OCI-LY7 (cell line): ENCODE results near the gene NBPF26.
"Not testable (repeated sequence)": the region's sequence is repeated elsewhere in the genome, so short reads cannot be mapped to it uniquely, and the experiment has no call there.

ENCODE experiments used
- CTCF ChIP-seq: fragments of 200-600 bp; sonication (generic); conservative IDR thresholded peaks from 2 replicates; pipeline ENCODE4 v1.5.1; 2014; ENCODE audit warnings: mild to moderate bottlenecking, antibody characterized with exemption, low read length, moderate library complexity, mixed read lengths
- EZH2phosphoT487 ChIP-seq: fragments of 200-600 bp; sonication (generic); IDR thresholded peaks from 2 replicates; pipeline ENCODE4 v1.6.1; 2018; ENCODE audit warnings: low read depth, borderline replicate concordance, mild to moderate bottlenecking, mixed run types, antibody characterized with exemption, low read length, moderate library complexity, mixed read lengths

- TF ChIP-seq CTCF, EZH2phosphoT487: not testable (repeated sequence)
Measured at GRCh38 chr1:120723715-120724402, at the start of gene NBPF26.
